ENCODE measurements around the gene CENPO.

CENPO gene

DNA sequence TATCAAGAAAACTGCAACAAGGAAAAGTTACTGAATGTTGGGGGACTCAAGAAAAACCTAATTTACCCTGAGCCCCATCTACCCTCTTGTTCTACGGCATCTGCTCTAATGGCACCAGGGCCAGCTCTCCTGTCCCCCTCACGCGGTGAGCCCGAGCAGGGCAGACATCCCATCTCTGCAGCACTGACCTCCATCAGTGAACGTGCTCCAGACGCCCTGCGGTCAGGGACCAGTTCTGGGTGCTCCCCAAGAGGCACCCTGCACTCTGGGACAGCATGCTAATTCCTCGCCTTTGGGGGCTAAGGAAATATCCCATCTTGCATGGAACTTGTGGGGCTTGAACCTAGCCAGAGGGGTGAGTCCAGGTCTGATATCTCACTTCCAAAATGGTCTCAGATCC lies 43.0 kb downstream of the CENPO start:
- no peak for DNase-seq (ENCODE audit: extremely low read depth, low read depth)
- TF ChIP-seq, protein P1, sequence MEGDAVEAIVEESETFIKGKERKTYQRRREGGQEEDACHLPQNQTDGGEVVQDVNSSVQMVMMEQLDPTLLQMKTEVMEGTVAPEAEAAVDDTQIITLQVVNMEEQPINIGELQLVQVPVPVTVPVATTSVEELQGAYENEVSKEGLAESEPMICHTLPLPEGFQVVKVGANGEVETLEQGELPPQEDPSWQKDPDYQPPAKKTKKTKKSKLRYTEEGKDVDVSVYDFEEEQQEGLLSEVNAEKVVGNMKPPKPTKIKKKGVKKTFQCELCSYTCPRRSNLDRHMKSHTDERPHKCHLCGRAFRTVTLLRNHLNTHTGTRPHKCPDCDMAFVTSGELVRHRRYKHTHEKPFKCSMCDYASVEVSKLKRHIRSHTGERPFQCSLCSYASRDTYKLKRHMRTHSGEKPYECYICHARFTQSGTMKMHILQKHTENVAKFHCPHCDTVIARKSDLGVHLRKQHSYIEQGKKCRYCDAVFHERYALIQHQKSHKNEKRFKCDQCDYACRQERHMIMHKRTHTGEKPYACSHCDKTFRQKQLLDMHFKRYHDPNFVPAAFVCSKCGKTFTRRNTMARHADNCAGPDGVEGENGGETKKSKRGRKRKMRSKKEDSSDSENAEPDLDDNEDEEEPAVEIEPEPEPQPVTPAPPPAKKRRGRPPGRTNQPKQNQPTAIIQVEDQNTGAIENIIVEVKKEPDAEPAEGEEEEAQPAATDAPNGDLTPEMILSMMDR (IDR thresholded peaks at IDR 0.05; ENCODE audit: low read depth, low read length, missing control alignments), result no peak
- H3K4me3 ChIP-seq (replicated peaks; ENCODE audit: low read depth, low read length), result no peak overlapping the region

DNA sequence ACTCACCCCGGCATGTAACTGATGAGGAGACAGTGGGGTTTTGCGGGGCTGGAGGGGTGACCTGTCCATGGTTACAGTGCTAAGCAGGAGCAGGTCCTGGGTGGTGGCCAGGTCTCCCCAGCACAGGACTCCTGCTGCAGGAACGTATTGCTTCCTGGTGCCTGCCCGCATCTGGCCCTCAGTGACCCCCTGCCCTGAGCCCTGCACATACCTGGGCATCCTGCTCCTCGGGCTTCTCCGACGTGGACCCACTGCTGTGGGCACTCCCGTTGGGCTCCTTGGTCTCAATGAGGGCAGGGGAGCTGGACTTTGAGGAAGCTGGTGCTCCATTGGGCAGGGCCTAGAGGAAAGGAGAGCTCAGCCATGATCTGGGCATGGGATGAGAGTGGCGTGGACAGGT lies 43.5 kb downstream of the CENPO start:
- no peak overlapping the region for H3K4me3 ChIP-seq (replicated peaks; ENCODE audit: low read depth, low read length)
- DNase-seq (ENCODE audit: extremely low read depth, low read depth), result no peak
- TF ChIP-seq, protein P1 (IDR thresholded peaks at IDR 0.05; ENCODE audit: low read depth, low read length, missing control alignments), result no peak

DNA sequence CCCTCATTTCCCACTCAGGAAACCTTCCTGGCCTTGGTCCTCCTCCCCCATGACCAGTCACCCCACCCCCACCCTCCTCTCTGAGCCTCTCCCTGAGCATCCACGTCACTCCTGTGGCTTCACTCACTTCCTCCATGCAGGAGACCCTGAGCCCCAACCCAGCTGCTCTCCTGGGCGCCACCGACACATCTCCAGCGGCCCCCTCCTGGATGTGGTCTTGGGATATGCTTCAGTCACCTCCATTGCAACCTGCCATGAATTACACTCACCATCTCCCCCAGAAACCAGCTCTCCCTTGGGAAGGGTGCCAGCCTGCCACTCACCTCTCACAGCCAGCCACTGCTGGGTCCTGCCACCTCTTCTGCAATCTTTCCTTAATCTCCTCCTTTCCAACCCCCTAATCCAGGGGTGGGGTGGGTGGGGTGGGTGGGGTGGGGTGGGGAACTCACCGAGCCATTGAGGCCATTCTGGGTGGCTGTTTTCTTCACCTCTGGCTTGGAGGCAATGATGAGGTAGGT lies 44.8 kb downstream of the CENPO start:
- no peak for DNase-seq (ENCODE audit: extremely low read depth, low read depth)
- TF ChIP-seq, protein P1 (IDR thresholded peaks at IDR 0.05; ENCODE audit: low read depth, low read length, missing control alignments), result no peak
- no peak overlapping the region for H3K4me3 ChIP-seq (replicated peaks; ENCODE audit: low read depth, low read length)

DNA sequence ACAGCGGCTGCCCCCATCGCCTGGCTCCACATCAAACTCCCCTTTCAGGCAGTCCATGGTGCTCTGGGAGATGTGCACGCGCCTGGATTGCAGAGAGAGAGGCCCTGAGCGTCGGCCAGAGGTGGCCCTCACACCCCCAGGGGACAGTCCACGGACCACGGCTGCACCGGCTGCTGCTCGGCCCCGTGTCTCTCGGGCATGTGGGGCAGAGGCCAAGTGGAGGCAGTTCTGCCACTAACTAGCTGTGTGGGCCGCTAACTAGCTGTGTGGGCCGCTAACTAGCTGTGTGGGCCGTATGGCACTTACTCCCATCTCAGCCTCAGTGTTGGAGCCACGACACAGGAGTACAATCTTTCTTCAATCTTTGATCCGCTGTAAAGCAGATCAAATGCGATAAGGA lies 45.3 kb downstream of the CENPO start:
- DNase-seq (ENCODE audit: extremely low read depth, low read depth), result no peak
- H3K4me3 ChIP-seq (replicated peaks; ENCODE audit: low read depth, low read length), result no peak overlapping the region
- TF ChIP-seq, protein P1 (IDR thresholded peaks at IDR 0.05; ENCODE audit: low read depth, low read length, missing control alignments), result no peak

DNA sequence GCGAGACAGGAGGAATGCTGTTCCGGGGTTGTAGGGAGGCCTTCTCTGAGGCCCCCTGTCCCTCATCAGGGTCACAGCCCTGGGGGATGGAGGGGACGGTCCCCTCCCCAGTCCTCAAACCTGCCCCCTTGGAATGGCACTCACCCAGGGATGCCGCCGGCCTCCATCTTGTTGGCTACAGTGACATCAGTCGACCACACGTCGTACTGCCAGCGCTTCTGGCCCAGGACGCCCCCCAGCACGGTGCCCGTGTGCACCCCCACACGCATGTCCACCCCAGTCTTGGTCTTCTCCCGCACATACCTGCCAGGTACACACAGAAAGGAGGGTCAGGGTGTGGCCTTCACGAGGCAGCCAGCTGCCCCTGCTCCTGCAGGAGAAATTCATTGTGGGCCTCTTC lies 46.5 kb downstream of the CENPO start:
- TF ChIP-seq, protein P1 (IDR thresholded peaks at IDR 0.05; ENCODE audit: low read depth, low read length, missing control alignments), result no peak
- no peak overlapping the region for H3K4me3 ChIP-seq (replicated peaks; ENCODE audit: low read depth, low read length)
- DNase-seq (ENCODE audit: extremely low read depth, low read depth), result no peak

DNA sequence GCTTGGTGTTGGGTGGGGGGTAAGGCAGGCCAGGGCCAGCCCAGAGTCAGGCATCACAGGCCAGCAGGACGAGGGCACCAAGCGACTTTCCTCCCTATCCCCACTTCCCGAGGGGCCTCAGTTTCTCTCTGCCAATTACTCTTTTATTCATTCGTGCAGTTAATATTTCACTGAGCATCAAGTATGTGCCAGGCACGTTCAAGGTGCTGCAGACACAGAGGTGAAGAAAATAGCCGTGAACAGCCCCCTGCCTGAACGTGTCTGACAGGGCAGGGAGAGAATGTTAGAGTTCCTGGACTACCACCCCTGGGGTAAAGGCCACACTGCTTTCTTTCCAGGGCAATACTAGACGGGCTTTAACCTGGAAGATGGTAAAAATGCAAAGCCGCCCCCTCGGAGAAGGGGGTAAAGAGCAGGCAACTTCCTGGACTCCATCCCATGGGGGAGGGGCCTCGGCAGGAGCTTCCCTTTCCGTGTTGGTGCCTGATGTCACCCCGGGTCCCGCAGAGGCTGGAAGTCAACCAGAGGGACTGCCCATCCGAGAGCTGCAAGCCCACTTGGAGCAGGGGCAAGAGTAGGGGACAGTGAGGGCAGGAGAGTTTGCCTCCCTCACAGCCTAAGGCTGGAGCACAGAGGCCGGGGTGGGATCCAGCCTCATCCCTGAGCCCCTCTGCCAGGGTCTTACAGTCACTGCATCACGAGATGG lies 47.1 kb downstream of the CENPO start:
- TF ChIP-seq, protein P1 (IDR thresholded peaks at IDR 0.05; ENCODE audit: low read depth, low read length, missing control alignments), result no peak
- DNase-seq (ENCODE audit: extremely low read depth, low read depth), result no peak
- H3K4me3 ChIP-seq (replicated peaks; ENCODE audit: low read depth, low read length), result no peak overlapping the region

All from HFF-Myc (cell line).